Neuron (in vitro differentiated cells): Measurements from ENCODE around the gene GAGE2A.
"Not testable (repeated sequence)": the region's sequence is repeated elsewhere in the genome, so short reads cannot be mapped to it uniquely, and the experiment has no call there.

ENCODE experiments used
- H2AFZ ChIP-seq: one replicate; pipeline ENCODE4 v1.6.1; 2013; ENCODE audit warnings: low read depth, mild to moderate bottlenecking, inconsistent platforms, low read length, moderate library complexity
- H3K27me3 ChIP-seq: one replicate; pipeline ENCODE4 v1.6.1; 2013; ENCODE audit warnings: low read length; ENCODE audit not compliant: insufficient read depth
- H3K36me3 ChIP-seq: one replicate; pipeline ENCODE4 v1.6.1; 2013; ENCODE audit warnings: low read length; ENCODE audit not compliant: insufficient read depth
- H3K4me1 ChIP-seq: one replicate; pipeline ENCODE4 v1.6.1; 2013; ENCODE audit warnings: low read length; ENCODE audit not compliant: insufficient read depth
- H3K4me3 ChIP-seq: 2 replicates; pipeline ENCODE4 v1.5.1; 2013; ENCODE audit warnings: mild to moderate bottlenecking, low read length, moderate library complexity
- H3K9me3 ChIP-seq: one replicate; pipeline ENCODE4 v1.6.1; 2013; ENCODE audit warnings: low read length

The GAGE2A gene, protein sequence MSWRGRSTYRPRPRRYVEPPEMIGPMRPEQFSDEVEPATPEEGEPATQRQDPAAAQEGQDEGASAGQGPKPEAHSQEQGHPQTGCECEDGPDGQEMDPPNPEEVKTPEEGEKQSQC

DNA sequence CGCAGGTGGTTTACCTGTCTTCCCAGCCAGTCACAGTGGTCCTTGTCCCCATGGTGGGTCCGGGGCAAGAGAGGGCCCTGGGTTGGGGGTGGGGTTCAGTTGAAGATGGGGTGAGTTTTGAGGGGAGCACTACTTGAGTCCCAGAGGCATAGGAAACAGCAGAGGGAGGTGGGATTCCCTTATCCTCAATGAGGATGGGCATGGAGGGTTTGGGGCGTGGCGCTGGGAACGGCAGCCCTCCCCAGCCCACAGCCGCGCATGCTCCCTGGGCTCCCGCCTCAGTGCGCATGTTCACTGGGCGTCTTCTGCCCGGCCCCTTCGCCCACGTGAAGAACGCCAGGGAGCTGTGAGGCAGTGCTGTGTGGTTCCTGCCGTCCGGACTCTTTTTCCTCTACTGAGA is at the start of gene GAGE2A:
GAGE2A (plus strand) TSS at position 301 of the 400 bp plus-strand sequence. CDS start 1,155 bp downstream, outside the sequence.
- H3K4me3 ChIP-seq, H3K9me3 ChIP-seq, H3K4me1 ChIP-seq, H2AFZ ChIP-seq, H3K36me3 ChIP-seq, H3K27me3 ChIP-seq: not testable (repeated sequence)

DNA sequence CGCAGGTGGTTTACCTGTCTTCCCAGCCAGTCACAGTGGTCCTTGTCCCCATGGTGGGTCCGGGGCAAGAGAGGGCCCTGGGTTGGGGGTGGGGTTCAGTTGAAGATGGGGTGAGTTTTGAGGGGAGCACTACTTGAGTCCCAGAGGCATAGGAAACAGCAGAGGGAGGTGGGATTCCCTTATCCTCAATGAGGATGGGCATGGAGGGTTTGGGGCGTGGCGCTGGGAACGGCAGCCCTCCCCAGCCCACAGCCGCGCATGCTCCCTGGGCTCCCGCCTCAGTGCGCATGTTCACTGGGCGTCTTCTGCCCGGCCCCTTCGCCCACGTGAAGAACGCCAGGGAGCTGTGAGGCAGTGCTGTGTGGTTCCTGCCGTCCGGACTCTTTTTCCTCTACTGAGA is 47.9 kb upstream of the GAGE2A start, which contains the start of gene GAGE12D:
GAGE12D (plus strand) TSS at position 301 of the 400 bp plus-strand sequence. CDS start 1,155 bp downstream, outside the sequence.
- H3K36me3 ChIP-seq, H3K27me3 ChIP-seq, H3K9me3 ChIP-seq, H2AFZ ChIP-seq, H3K4me3 ChIP-seq, H3K4me1 ChIP-seq: not testable (repeated sequence)

DNA sequence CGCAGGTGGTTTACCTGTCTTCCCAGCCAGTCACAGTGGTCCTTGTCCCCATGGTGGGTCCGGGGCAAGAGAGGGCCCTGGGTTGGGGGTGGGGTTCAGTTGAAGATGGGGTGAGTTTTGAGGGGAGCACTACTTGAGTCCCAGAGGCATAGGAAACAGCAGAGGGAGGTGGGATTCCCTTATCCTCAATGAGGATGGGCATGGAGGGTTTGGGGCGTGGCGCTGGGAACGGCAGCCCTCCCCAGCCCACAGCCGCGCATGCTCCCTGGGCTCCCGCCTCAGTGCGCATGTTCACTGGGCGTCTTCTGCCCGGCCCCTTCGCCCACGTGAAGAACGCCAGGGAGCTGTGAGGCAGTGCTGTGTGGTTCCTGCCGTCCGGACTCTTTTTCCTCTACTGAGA is 38.3 kb upstream of the GAGE2A start, which contains the start of gene GAGE12E:
GAGE12E (plus strand) TSS at position 301 of the 400 bp plus-strand sequence. CDS start 1,155 bp downstream, outside the sequence.
- not testable (repeated sequence) for H2AFZ ChIP-seq, H3K27me3 ChIP-seq, H3K36me3 ChIP-seq, H3K4me3 ChIP-seq, H3K4me1 ChIP-seq, H3K9me3 ChIP-seq

DNA sequence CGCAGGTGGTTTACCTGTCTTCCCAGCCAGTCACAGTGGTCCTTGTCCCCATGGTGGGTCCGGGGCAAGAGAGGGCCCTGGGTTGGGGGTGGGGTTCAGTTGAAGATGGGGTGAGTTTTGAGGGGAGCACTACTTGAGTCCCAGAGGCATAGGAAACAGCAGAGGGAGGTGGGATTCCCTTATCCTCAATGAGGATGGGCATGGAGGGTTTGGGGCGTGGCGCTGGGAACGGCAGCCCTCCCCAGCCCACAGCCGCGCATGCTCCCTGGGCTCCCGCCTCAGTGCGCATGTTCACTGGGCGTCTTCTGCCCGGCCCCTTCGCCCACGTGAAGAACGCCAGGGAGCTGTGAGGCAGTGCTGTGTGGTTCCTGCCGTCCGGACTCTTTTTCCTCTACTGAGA is 28.8 kb upstream of the GAGE2A start, which contains the start of gene GAGE12F:
GAGE12F (plus strand) TSS at position 301 of the 400 bp plus-strand sequence. CDS start 1,155 bp downstream, outside the sequence.
- H3K4me1 ChIP-seq, H3K36me3 ChIP-seq, H3K9me3 ChIP-seq, H3K27me3 ChIP-seq, H3K4me3 ChIP-seq, H2AFZ ChIP-seq: not testable (repeated sequence)

DNA sequence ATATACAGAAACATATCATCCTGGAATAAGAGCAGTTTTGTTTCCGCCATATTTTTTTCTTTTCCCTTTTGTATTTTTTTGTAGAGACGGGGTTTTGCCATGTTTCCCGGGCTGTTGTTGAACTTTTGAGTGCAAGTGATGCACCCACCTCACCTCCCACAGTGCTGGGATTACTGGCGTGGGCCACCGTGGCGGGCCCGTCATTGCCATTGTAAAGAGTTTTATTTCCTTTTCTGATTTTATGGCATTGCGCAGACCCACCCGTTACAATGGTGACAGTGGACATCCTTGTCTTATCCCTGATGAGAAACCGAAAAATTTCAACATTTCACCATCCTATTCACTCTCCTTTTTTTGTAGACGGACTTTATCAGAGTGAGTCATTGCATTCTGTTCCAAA is 20.6 kb upstream of the GAGE2A start:
- H3K4me1 ChIP-seq, H3K4me3 ChIP-seq, H3K27me3 ChIP-seq, H2AFZ ChIP-seq, H3K9me3 ChIP-seq, H3K36me3 ChIP-seq: not testable (repeated sequence)

DNA sequence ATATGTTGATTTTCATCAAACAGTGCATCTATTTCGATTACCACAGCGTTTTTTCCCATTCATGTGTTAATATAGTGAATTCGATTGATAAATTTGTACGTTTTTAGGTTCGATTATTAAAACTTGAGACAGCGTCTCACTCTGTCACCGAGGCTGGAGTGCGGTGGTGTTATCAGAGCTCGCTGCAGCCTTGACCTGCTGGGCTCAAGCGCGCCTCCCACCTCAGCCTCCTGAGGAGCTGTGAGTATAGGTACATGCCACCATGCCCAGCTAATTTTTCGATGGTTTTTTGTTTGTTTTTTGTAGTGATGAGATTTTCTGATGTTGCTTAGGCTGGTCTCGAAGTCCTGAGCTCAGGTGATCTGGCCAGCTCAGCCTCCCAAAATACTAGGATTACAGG is 20.1 kb upstream of the GAGE2A start:
- not testable (repeated sequence) for H3K36me3 ChIP-seq, H3K27me3 ChIP-seq, H3K4me3 ChIP-seq, H3K4me1 ChIP-seq, H3K9me3 ChIP-seq, H2AFZ ChIP-seq

DNA sequence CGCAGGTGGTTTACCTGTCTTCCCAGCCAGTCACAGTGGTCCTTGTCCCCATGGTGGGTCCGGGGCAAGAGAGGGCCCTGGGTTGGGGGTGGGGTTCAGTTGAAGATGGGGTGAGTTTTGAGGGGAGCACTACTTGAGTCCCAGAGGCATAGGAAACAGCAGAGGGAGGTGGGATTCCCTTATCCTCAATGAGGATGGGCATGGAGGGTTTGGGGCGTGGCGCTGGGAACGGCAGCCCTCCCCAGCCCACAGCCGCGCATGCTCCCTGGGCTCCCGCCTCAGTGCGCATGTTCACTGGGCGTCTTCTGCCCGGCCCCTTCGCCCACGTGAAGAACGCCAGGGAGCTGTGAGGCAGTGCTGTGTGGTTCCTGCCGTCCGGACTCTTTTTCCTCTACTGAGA is 19.2 kb upstream of the GAGE2A start, which contains the start of gene GAGE12G:
GAGE12G (plus strand) TSS at position 301 of the 400 bp plus-strand sequence. CDS start 1,155 bp downstream, outside the sequence.
- not testable (repeated sequence) for H3K27me3 ChIP-seq, H3K36me3 ChIP-seq, H3K4me3 ChIP-seq, H3K4me1 ChIP-seq, H3K9me3 ChIP-seq, H2AFZ ChIP-seq

DNA sequence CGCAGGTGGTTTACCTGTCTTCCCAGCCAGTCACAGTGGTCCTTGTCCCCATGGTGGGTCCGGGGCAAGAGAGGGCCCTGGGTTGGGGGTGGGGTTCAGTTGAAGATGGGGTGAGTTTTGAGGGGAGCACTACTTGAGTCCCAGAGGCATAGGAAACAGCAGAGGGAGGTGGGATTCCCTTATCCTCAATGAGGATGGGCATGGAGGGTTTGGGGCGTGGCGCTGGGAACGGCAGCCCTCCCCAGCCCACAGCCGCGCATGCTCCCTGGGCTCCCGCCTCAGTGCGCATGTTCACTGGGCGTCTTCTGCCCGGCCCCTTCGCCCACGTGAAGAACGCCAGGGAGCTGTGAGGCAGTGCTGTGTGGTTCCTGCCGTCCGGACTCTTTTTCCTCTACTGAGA is 9.6 kb upstream of the GAGE2A start, which contains the start of gene GAGE12H:
GAGE12H (plus strand) TSS at position 301 of the 400 bp plus-strand sequence. CDS start 1,155 bp downstream, outside the sequence.
- H3K9me3 ChIP-seq, H3K36me3 ChIP-seq, H3K4me1 ChIP-seq, H3K27me3 ChIP-seq, H2AFZ ChIP-seq, H3K4me3 ChIP-seq: not testable (repeated sequence)

DNA sequence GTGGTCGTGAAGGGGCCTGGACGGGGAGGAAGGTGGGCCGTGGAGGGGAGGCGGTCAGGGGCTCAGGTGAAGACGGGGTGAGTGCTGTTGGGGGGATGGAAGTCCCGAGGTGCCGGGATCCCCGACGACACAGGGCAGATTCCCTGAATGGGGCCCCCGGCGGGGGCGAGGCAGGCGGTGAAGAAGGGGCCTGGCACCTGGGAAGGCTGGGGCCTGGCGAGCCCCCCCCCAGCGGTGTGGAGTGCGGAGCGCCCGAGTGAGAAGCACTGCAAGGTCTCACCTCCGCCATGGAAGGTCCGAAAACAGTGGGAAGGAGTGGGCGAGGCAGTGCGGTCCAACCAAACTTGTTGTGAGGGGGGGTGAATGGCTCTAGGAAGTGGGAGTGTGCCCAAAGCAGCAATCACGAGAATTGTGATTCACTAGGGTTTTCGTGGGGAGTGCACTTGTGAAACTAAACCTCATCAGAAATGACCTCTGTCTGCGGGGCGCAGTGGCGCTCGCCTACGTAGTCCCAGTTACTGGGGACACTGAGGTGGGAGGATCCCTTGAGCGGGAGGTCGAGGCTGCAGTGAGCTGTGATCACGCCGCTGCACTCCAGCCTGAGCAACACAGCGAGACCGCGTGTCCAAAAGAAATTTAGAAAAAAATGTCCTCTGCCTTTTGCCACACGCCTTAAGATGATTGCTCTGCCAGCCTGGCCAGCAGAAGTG is 628 bp downstream of the GAGE2A start:
- H3K36me3 ChIP-seq, H2AFZ ChIP-seq, H3K27me3 ChIP-seq, H3K4me3 ChIP-seq, H3K4me1 ChIP-seq, H3K9me3 ChIP-seq: not testable (repeated sequence)

DNA sequence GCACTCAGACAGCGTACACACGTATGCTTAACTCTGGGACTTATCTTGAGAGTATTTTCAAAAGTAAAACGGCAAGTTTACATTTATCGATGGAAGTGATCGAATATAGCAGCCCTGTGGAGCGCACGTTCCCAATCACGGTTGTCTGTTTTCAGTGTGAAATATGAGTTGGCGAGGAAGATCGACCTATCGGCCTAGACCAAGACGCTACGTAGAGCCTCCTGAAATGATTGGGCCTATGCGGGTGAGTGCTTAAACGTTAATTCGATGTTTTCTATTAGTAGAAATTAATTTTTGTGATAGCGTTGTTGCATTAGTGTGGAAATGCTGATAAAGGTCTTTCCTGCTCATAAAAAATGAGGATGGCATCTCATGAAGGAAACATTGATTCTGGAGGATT is 1.2 kb downstream of the GAGE2A start:
- H3K9me3 ChIP-seq, H3K27me3 ChIP-seq, H3K4me1 ChIP-seq, H3K36me3 ChIP-seq, H3K4me3 ChIP-seq, H2AFZ ChIP-seq: not testable (repeated sequence)

DNA sequence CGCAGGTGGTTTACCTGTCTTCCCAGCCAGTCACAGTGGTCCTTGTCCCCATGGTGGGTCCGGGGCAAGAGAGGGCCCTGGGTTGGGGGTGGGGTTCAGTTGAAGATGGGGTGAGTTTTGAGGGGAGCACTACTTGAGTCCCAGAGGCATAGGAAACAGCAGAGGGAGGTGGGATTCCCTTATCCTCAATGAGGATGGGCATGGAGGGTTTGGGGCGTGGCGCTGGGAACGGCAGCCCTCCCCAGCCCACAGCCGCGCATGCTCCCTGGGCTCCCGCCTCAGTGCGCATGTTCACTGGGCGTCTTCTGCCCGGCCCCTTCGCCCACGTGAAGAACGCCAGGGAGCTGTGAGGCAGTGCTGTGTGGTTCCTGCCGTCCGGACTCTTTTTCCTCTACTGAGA is 9.4 kb downstream of the GAGE2A start, which contains the start of gene GAGE1:
GAGE1 (plus strand) TSS at position 301 of the 400 bp plus-strand sequence. CDS start 1,155 bp downstream, outside the sequence.
- H3K27me3 ChIP-seq, H3K4me1 ChIP-seq: not testable (repeated sequence)

DNA sequence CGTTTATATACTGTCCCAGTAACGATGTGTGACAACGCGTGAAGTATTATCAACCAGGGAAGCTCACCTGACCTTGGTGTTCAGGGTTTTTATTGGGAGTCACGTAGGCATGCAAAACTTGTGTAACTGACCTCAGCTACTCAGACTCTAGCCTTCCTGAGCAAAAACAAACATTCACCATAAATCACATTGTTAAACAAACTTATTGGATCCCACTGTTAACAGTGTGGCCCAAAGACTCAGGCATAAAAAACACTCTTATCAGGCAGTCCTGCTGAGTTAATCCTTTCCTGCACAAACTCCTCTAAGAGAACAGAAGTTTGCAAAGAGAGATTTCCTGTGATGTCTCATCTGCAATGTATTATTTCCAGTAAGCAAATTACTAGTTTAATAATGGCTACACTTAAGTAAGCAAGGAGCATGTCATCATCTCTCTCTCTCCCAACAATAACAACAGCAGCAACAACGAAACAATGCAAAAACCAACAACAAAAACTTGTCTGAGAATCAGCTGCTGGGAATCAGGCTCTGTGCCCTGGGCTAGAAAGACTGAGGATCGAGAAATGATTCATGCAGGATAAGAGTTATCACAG is 21.5 kb downstream of the GAGE2A start:
- no peaks in the 10 kb centered on the region for H3K36me3 ChIP-seq

More for the DNA sequence above, 9.4 kb downstream of the GAGE2A start, which contains the start of gene GAGE1:
- H2AFZ ChIP-seq, H3K4me3 ChIP-seq, H3K9me3 ChIP-seq, H3K36me3 ChIP-seq: not testable (repeated sequence)

DNA sequence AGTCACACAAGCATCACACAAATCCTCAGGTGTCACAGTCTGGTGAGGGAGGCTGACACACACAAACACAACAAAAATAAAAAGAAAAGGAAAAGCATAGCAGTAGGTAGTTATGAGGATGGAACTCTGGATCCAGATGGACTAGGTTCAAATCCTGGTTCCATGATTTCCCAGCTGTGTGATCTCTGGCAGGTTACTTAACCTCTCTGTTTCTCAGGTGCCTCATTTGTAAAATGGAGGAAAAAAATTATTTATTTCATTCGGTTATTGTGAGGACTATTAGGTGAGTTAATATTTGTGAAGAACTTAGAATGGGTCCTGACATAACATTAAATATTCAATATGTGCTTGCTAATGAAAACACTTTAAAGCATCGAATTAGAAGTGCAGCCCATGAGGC is 29.3 kb downstream of the GAGE2A start:
- Histone ChIP-seq H2AFZ (no peak overlapping the region), H3K4me1 (no peaks in the 10 kb centered on the region), H3K36me3 (no peaks in the 10 kb centered on the region), H3K4me3 (no peak overlapping the region), H3K9me3 (no peaks in the 10 kb centered on the region), H3K27me3 (no peaks in the 10 kb centered on the region)

More for the DNA sequence above, 21.5 kb downstream of the GAGE2A start:
- no peaks in the 10 kb centered on the region for H3K9me3 ChIP-seq
- no peaks in the 10 kb centered on the region for H3K4me1 ChIP-seq
- H3K4me3 ChIP-seq = no peak overlapping the region
- H2AFZ ChIP-seq = no peak overlapping the region
- H3K27me3 ChIP-seq = no peaks in the 10 kb centered on the region
